Measurements from ENCODE around the gene DPM2. TPM values are rescaled to one million over a fixed set of nuclear protein-coding genes. Genes with fewer than 3 reads are reported as not detected.

Gene DPM2
- total and polyA plus RNA-seq, 2 experiments from 2014 or later: 27.0 to 66.5 TPM

DNA sequence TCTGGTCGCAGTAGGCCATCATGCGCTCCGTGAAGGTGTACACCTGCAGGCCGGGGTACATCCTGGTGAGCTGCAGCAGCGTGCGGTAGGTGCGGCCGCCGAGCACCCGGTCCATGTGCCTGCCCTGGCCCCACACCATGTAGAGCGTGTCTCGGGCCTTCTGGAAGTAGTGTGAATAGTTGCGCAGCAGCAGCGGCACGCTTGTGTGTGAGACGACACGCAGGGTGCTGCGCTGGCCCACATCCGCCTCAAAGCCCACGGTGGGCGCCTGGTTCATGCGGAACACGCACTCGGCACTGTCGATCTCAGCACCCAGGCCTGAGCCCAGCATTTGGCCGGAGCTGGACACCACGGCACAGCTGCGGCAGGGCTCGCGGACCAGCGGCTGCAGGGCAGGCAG is 25.4 kb downstream of the DPM2 start:
- in situ Hi-C loops (cut with MboI): no loop called here
- Histone ChIP-seq H3K9me2 (ENCODE audit: insufficient read depth) (no peaks in the 10 kb centered on the region), H3K36me3 (ENCODE audit: low read depth) (no peaks in the 10 kb centered on the region; the same call in 1 of the 2 replicates), H3K9ac (no peak overlapping the region), H3F3A (ENCODE audit: insufficient read depth) (peaks cover under 1% of the 10 kb centered on the region), H3K27me3 (replicated peaks; ENCODE audit: insufficient read depth) (no peaks in the 10 kb centered on the region), H4K20me1 (ENCODE audit: insufficient read depth) (no peaks in the 10 kb centered on the region), H3K79me2 (ENCODE audit: insufficient read depth) (peaks cover 26% of the 10 kb centered on the region), H3K9me3 (ENCODE audit: low read depth) (no peaks in the 10 kb centered on the region), H3K27ac (no peak overlapping the region), H3K4me2 (ENCODE audit: unreplicated experiment) (no peak overlapping the region), H2AFZ (no peak overlapping the region), H3K4me1 (ENCODE audit: insufficient read depth) (peaks cover 6% of the 10 kb centered on the region), H3K4me3 (no peak overlapping the region)
- no peak for DNase-seq
- TF ChIP-seq EZH2phosphoT487 (IDR thresholded peaks at IDR 0.05; ENCODE audit: insufficient read depth, low read depth) (no peak), EZH2 (IDR thresholded peaks at IDR 0.05; ENCODE audit: insufficient read depth, poor library complexity, severe bottlenecking) (no peak)
- 96 to 98% methylated on average over 31 of the region's 31 CpGs for WGBS, 2 experiments (ENCODE audit: low coverage in 1 of 2, low lambda C conversion rate in 2 of 2, missing lambda C conversion rate in 2 of 2)

DNA sequence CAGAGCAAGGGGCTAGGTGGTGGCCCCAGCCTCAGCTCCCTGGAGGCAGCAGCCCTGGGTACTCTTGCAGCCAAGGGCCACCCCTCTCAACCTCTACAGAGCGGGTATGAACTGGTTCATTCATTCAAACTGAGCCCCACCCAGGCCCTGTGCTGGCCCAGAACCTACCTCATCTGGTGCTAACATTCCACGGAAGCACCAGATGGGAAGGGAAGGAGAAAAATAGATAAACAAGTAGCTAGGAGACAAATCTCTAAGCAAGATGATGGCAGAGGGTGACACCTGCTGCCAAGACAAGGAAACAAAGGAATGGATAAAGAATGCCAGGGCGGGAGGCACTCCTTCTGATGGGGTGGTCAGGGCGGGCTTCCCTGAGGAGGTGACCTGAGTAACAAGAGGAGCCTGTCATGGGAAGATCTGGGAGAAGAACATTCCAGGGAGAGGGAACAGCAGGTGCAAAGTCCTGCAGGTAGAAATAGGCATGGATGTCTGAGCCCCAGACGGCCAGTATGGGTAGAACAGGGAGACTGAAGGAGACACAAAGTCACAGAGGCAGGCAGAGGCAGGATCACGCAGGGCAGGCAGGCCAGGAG is 26.9 kb downstream of the DPM2 start:
- H3K4me3 ChIP-seq: no peak overlapping the region
- WGBS, 2 experiments (ENCODE audit: low coverage in 1 of 2, low lambda C conversion rate in 2 of 2, missing lambda C conversion rate in 2 of 2): 42 to 51% methylated on average over 6 of the region's 6 CpGs
- TF ChIP-seq EZH2 (IDR thresholded peaks at IDR 0.05; ENCODE audit: insufficient read depth, poor library complexity, severe bottlenecking): no peak
- TF ChIP-seq EZH2phosphoT487 (IDR thresholded peaks at IDR 0.05; ENCODE audit: insufficient read depth, low read depth): no peak
- H3K27ac ChIP-seq: no peak overlapping the region
- no peak overlapping the region for H2AFZ ChIP-seq
- peak; percentile 66 for DNase-seq
- H3K36me3 ChIP-seq (ENCODE audit: low read depth): no peaks in the 10 kb centered on the region; the same call in 1 of the 2 replicates
- H3K9me2 ChIP-seq (ENCODE audit: insufficient read depth): no peaks in the 10 kb centered on the region
- H3K4me2 ChIP-seq (ENCODE audit: unreplicated experiment): no peak overlapping the region
- H4K20me1 ChIP-seq (ENCODE audit: insufficient read depth): no peaks in the 10 kb centered on the region
- no peaks in the 10 kb centered on the region for H3K9me3 ChIP-seq (ENCODE audit: low read depth)
- peaks cover 17% of the 10 kb centered on the region for H3K79me2 ChIP-seq (ENCODE audit: insufficient read depth)
- H3K4me1 ChIP-seq (ENCODE audit: insufficient read depth): peaks cover 8% of the 10 kb centered on the region; the same call in 1 of the 2 replicates
- H3K9ac ChIP-seq: no peak overlapping the region
- peaks cover 9% of the 10 kb centered on the region; the same call in 1 of the 2 replicates for H3F3A ChIP-seq (ENCODE audit: insufficient read depth)
- in situ Hi-C loops (cut with MboI): no loop called here
- H3K27me3 ChIP-seq (replicated peaks; ENCODE audit: insufficient read depth): no peaks in the 10 kb centered on the region

DNA sequence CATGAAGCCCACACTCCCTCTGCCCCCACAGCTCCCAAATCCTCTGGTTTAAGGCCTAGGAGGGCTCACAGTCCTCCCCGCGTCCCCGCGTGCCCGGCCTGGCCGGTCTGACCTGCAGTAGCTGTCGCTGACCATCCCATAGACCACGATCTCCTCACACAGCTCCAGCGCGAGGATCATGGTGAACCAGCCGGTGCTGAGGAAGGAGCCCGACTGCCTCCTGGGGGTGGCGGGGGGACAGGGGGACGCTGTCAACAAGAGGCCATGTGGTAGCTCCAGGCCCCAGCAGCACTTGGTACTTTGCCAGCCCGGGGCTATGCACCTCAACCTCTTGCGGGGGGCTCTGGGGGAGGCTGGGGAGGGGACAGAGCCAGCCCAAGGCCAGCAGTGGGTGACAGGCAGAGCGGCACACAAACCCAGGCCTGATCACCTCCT is 27.8 kb downstream of the DPM2 start:
- Histone ChIP-seq H3K27me3 (replicated peaks; ENCODE audit: insufficient read depth) (no peaks in the 10 kb centered on the region), H3K79me2 (ENCODE audit: insufficient read depth) (peaks cover 10% of the 10 kb centered on the region; the same call in 1 of the 2 replicates), H3K9me3 (ENCODE audit: low read depth) (no peaks in the 10 kb centered on the region), H3K4me2 (ENCODE audit: unreplicated experiment) (no peak overlapping the region), H4K20me1 (ENCODE audit: insufficient read depth) (no peaks in the 10 kb centered on the region), H3F3A (ENCODE audit: insufficient read depth) (peaks cover 9% of the 10 kb centered on the region; the same call in 1 of the 2 replicates), H2AFZ (no peak overlapping the region), H3K36me3 (ENCODE audit: low read depth) (no peaks in the 10 kb centered on the region; the same call in 1 of the 2 replicates), H3K27ac (no peak overlapping the region), H3K9ac (no peak overlapping the region), H3K4me1 (ENCODE audit: insufficient read depth) (peaks cover 8% of the 10 kb centered on the region; the same call in 1 of the 2 replicates), H3K9me2 (ENCODE audit: insufficient read depth) (no peaks in the 10 kb centered on the region), H3K4me3 (no peak overlapping the region)
- 89% methylated on average over 10 to 17 of the region's 17 CpGs for WGBS, 2 experiments (ENCODE audit: low coverage in 1 of 2, low lambda C conversion rate in 2 of 2, missing lambda C conversion rate in 2 of 2)
- TF ChIP-seq EZH2 (IDR thresholded peaks at IDR 0.05; ENCODE audit: insufficient read depth, poor library complexity, severe bottlenecking): no peak
- TF ChIP-seq EZH2phosphoT487 (IDR thresholded peaks at IDR 0.05; ENCODE audit: insufficient read depth, low read depth): no peak
- in situ Hi-C loops (cut with MboI): no loop called here
- no peak for DNase-seq

DNA sequence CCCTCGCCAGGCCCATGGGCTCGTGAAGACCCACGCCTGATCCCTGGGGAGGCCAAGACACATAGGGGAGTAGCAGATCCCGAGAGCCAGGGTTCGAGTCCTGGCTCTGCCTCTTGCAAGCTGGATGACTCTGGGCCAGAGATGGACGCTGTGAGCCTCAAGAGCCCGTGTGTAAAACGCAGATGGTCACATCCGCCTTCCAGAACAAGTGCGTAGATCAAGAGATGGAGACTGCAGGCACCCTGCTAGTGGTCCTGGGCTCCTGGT is 29.1 kb downstream of the DPM2 start:
- no peak overlapping the region for H3K4me3 ChIP-seq
- no peaks in the 10 kb centered on the region; the same call in 1 of the 2 replicates for H3K36me3 ChIP-seq (ENCODE audit: low read depth)
- H3K9me3 ChIP-seq (ENCODE audit: low read depth): no peaks in the 10 kb centered on the region
- no peak overlapping the region for H3K4me2 ChIP-seq (ENCODE audit: unreplicated experiment)
- no peaks in the 10 kb centered on the region for H3K9me2 ChIP-seq (ENCODE audit: insufficient read depth)
- no peaks in the 10 kb centered on the region for H3K27me3 ChIP-seq (replicated peaks; ENCODE audit: insufficient read depth)
- H4K20me1 ChIP-seq (ENCODE audit: insufficient read depth): no peaks in the 10 kb centered on the region
- H3K27ac ChIP-seq: no peak overlapping the region
- H3K79me2 ChIP-seq (ENCODE audit: insufficient read depth): peaks cover 10% of the 10 kb centered on the region; the same call in 1 of the 2 replicates
- no peak overlapping the region for H2AFZ ChIP-seq
- H3K9ac ChIP-seq: no peak overlapping the region
- H3K4me1 ChIP-seq (ENCODE audit: insufficient read depth): peaks cover 9% of the 10 kb centered on the region
- in situ Hi-C loops (cut with MboI): no loop called here
- peaks cover 9% of the 10 kb centered on the region; the same call in 1 of the 2 replicates for H3F3A ChIP-seq (ENCODE audit: insufficient read depth)
- WGBS, 2 experiments (ENCODE audit: low coverage in 1 of 2, low lambda C conversion rate in 2 of 2, missing lambda C conversion rate in 2 of 2): 97% methylated on average over 10 of the region's 10 CpGs
- no peak for TF ChIP-seq EZH2 (IDR thresholded peaks at IDR 0.05; ENCODE audit: insufficient read depth, poor library complexity, severe bottlenecking)
- TF ChIP-seq EZH2phosphoT487 (IDR thresholded peaks at IDR 0.05; ENCODE audit: insufficient read depth, low read depth): no peak
- DNase-seq: no peak
